HFFc6 (cell line): ENCODE measurements around the gene CERK. TPM values are rescaled to one million over a fixed set of nuclear protein-coding genes. Genes with fewer than 3 reads are reported as not detected.

Experiments
- DNase-seq: peaks from one replicate; pipeline ENCODE4 v3.0.0-alpha.2; 2018
- H3K27ac Mint-ChIP-seq: 2 replicates; pipeline ENCODE4 v1.8.0; 2020; ENCODE audit warnings: mild to moderate bottlenecking, mixed read lengths
- H3K27me3 Mint-ChIP-seq: 2 replicates; pipeline ENCODE4 v1.8.0; 2021; ENCODE audit warnings: mild to moderate bottlenecking, moderate library complexity, mixed read lengths; ENCODE audit not compliant: insufficient read depth
- H3K36me3 Mint-ChIP-seq: 2 replicates; pipeline ENCODE4 v1.8.0; 2021; ENCODE audit warnings: low read depth, mixed read lengths
- H3K4me1 Mint-ChIP-seq: 2 replicates; pipeline ENCODE4 v1.8.0; 2020; ENCODE audit warnings: low read depth, mixed read lengths
- H3K4me3 Mint-ChIP-seq: 2 replicates; pipeline ENCODE4 v1.8.0; 2020; ENCODE audit warnings: mild to moderate bottlenecking, moderate library complexity, mixed read lengths
- H3K9me3 Mint-ChIP-seq: 2 replicates; pipeline ENCODE4 v1.8.0; 2020; ENCODE audit warnings: mild to moderate bottlenecking, mixed read lengths
- CTCF ChIP-seq: fragments of 200-600 bp; sonication (generic); IDR thresholded peaks from 2 replicates; pipeline ENCODE4 v1.5.0; 2021; ENCODE audit warnings: antibody characterized with exemption, mild to moderate bottlenecking
- total RNA-seq, 6 experiments: library from RNA; stranded (reverse); fragmentation: NEBNext Ultra II Directional; extraction: Animal tissue kit (Norgen Biotek cat#: 25700); gene quantifications; 2 replicates in 1 of 6; 3 replicates in 5 of 6; pipeline ENCODE4 v1.2.3, GENCODE V29; 2021

CERK gene
- total RNA-seq, 6 experiments from 2014 or later = 49.1 to 54.8 (median 52.0) TPM

- Mint-ChIP-seq H3K4me3 (no peak overlapping the region), H3K4me1 (no peaks in the 10 kb centered on the region), H3K9me3 (no peaks in the 10 kb centered on the region), H3K36me3 (peaks cover 14% of the 10 kb centered on the region), H3K27me3 (peaks cover 3% of the 10 kb centered on the region), H3K27ac (no peak overlapping the region)
- DNase-seq = no peak
- TF ChIP-seq CTCF = no peak
Measured at GRCh38 chr22:46696229-46696518, 41.9 kb downstream of the CERK start.

DNA sequence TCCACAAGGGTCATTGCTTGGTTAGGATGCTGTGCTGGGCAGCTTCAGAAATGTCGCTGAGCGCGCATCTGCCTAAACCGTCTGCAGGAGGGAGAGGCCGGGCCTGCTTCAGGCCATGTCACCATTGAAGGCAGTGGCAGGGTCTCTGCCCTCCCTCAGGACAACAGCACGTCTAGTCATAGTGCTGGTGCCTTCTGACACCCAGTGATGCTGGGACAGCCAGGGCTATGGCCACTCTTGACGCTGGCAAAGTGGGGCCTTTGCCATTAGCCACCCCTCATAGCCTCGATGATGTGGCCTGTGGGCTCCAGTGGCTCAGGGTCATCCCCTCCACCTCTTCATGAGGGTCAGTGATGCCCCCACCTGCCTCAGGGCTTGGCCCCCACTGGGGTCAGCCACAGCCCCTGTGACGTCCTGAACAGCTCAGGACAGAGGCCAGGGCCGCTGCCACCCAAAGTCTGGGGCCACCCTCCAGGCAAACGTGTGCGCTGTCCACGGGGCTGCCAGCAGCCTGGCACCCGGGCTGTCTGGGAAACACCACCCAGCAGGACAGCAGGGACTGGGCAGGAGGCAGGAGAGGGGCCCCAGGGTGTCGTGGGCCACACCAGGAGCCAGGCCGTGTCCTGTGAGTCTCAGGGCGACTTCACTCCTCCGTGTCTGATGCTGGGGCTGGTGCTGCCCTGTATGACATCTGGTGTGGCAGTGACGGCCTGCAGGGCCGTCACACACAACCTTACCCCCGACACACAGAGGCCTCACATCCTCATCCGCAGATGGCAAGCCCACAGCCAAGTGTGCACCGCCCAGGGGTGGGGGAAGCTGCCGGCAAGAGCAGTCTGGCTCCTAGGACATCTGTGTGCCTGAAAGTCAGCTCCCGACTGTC is 42.5 kb downstream of the CERK start:
- DNase-seq = no peak
- Mint-ChIP-seq H3K9me3 (no peaks in the 10 kb centered on the region), H3K36me3 (peaks cover 16% of the 10 kb centered on the region), H3K4me1 (no peaks in the 10 kb centered on the region), H3K4me3 (no peak overlapping the region), H3K27ac (no peak overlapping the region), H3K27me3 (peaks cover 3% of the 10 kb centered on the region)
- no peak for TF ChIP-seq CTCF

GRCh38 chr22:46694416-46695170 is 43.5 kb downstream of the CERK start:
- TF ChIP-seq CTCF = no peak
- Mint-ChIP-seq H3K9me3 (no peaks in the 10 kb centered on the region), H3K4me1 (no peaks in the 10 kb centered on the region), H3K27me3 (peaks cover 2% of the 10 kb centered on the region), H3K27ac (no peak overlapping the region), H3K36me3 (peaks cover 16% of the 10 kb centered on the region), H3K4me3 (no peak overlapping the region)
- DNase-seq = no peak

DNA sequence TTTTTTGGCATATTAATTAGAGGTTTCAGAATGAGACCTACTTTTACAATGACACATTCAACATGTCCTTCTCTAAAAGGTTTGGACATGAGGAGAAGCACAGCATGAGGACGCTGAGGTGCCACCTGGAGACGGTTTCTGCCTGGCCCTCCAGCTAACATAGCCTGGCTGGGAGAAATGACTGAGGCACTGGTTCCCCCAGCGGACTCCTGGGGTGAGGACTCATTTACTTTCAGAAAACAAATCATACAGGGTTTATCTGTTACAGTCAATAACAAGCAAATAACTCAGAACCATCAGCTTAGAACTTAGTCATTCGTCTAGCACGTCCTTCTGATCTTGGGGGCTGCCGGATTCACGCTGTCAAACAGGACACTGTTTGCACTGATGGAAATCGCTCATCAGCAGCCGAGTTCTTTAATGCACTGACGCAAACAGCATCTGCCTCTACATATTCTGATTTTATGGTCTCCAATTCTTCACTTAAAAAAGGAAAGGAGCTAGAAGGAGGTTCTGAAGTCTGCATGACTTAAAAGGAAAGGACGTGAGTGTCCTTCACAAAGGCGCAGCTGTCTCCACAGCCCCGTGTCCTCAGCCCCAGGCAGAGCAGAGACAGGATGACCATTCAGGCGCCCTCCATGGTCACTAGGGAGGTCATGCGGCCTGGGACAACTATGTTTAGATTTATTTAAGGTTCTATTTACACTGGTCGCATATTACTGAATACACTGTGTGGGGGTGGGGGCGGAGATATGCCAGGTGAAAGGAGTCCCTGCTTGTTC is 44.2 kb downstream of the CERK start:
- DNase-seq = no peak

More for the DNA sequence above, 44.2 kb downstream of the CERK start:
- Mint-ChIP-seq H3K36me3 (peaks cover 15% of the 10 kb centered on the region), H3K4me3 (no peak overlapping the region), H3K27ac (no peak overlapping the region), H3K9me3 (no peaks in the 10 kb centered on the region), H3K27me3 (peaks cover 6% of the 10 kb centered on the region), H3K4me1 (no peaks in the 10 kb centered on the region)
- TF ChIP-seq CTCF = no peak
